NCI-H2171 treated with DMSO at 0.1 percent for 48 hours (cell line): ENCODE measurements around the gene CA4.

ENCODE experiments used
- DNase-seq: peaks from one replicate; lab custom pipeline; 2025; lab: John Stamatoyannopoulos, UW

The CA4 gene

DNA sequence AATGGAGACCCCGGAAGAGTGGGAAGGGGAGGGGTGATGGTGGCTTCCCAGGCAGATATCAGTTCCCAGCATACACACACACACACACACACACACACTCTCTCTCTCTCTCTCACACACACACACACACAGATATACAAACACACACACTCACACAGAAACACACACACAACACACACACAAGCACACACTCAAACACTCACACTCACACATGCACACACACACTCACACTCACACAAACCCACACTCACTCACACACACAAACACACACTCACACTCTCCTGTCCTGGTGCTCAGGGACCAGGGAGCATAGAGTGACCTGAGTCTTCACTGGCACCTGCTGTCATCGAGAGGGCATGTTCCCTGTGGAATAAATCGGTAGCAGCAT is 5.6 kb downstream of the CA4 start:
- no peak for DNase-seq

DNA sequence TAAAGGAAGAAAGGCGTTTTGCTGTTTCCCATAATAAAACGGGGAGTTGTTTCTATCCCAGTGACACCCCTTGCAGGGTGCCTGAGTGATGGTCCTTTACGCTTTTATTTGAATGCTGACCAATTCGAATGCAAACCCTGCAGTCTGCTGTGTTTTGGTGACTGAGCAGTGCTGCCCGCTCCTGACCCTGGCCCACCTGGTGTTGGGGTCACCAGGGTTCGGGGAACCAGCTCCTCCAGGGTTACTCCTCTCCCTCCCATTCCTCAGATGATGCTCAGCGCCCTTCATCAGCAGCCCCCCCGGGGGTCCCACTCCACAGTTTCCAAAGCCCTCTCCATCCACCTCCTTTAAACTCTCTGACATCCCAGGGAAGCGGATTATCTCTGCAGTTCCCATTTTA is 6.0 kb downstream of the CA4 start:
- DNase-seq: no peak

GRCh38 chr17:60156746-60157145 is 7.0 kb downstream of the CA4 start:
- DNase-seq: no peak

GRCh38 chr17:60157487-60158040 is 7.8 kb downstream of the CA4 start:
- DNase-seq: no peak

DNA sequence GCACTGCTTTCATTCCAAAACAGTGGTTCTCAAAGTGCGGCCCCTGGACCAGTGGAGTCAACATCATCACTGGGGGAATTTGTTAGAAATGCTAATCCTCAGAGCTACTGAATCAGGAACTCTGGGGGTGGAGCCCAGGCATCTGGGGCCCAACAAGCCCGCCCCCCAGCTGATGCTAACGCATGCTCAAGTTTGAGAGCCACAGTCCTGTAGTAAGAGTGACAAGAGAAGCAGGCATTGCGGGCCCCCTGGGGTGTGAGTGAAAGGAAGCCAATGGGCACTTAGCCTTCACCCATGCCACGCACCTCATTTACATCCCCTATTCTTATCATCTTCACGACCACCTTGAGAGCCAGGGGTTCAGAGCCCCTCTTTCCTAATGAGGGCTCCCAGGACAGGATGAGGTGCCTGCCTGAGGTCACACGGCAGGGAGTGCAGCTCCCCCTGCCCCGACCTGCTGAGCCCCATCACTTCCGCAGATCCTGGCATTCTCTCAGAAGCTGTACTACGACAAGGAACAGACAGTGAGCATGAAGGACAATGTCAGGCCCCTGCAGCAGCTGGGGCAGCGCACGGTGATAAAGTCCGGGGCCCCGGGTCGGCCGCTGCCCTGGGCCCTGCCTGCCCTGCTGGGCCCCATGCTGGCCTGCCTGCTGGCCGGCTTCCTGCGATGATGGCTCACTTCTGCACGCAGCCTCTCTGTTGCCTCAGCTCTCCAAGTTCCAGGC is 9.1 kb downstream of the CA4 start:
- DNase-seq: no peak

DNA sequence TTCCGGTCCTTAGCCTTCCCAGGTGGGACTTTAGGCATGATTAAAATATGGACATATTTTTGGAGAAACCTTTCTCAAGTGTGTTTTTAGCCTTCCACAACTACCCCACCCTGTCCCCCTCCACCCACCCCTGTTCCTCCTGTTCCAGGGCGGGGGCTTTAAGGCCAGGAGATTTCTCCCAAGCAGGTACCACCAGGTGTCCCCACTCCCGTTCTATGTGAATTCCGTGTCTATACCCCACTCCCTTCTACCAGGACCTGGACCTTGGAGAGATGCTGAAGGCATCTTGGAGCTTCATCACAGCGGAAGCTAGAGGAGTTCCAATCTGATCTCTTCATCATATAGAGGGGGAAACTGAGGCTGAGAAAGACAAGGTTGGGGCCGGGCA is 9.7 kb downstream of the CA4 start:
- no peak for DNase-seq

- no peak for DNase-seq
Measured at GRCh38 chr17:60160829-60161501, 11.2 kb downstream of the CA4 start.

GRCh38 chr17:60161598-60162330 is 12.0 kb downstream of the CA4 start:
- no peak for DNase-seq

DNA sequence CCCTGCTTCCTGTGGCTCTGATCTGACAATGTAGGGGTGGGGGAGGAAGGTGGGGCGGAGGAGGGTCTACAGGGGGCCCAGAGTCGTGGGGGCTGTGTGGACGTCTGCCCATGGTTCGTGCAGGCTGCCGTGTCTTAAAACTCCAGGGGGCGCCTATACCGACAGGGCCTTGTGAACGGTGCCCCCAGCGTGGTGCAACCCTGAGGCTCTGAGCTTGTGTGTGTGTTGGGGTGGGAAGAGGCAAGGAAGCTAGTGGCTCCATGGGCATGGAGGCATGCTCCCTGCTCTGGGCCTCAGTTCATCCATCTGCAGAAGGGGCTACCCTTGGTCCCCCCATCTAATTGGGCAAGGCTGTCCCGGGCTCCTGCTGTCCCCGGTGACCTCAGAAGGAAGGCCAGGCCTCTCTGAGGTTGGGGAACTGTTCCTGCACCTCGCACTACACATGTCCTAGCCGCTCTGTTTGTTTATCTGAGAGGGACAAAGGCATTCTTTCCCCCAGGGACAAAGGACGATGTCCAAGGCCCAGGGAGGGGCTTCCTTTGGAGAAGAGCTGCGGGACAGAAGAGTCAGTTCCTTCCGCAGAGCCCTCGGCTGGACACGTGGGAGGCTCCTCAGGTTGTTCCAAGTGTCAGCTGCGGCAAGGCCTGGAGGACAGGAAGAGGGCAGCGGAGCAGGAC is 13.5 kb downstream of the CA4 start:
- DNase-seq: no peak

DNA sequence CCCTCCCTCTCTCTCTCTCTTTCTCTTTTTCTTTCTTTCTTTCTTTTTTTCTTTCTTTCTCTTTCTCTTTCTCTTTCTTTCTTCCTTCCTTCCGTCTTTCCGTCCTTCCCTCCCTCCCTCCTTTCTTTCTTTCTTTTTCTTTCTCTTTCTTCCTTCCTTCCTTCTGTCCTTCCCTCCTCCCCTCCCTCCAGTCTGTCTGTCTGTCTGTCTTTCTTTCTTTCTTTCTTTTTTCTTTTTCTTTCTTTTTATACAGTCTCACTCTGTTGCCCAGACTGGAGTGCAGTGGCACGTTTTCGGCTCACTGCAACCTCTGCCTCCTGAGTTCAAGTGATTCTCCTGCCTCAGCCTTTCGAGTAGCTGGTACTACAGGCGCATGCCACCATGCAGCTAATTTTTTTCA is 14.4 kb downstream of the CA4 start:
- DNase-seq: no peak

- no peak for DNase-seq
Measured at GRCh38 chr17:60164697-60165096, 14.9 kb downstream of the CA4 start.

GRCh38 chr17:60165223-60165622 is 15.4 kb downstream of the CA4 start:
- DNase-seq: no peak

DNA sequence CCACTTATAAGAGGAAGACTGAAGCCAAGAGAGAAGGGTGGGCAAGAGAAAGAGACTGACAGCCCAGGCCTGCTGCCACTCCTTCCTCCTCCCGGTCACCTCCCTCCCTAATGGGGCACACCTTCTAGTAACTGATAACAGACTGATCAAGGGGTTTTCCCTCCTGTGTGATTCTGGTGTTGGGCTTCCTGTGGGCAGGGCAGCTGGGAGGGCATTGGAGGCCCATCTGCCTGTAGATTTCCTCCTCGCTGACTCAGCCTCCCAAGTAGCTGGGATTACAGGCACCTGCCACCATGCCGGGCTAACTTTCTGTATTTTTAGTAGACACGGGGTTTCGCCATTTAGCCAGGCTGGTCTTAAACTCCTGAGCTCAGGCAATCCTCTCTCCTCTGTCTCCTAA is 16.2 kb downstream of the CA4 start:
- DNase-seq: no peak

GRCh38 chr17:60167065-60167741 is 17.4 kb downstream of the CA4 start:
- no peak for DNase-seq

GRCh38 chr17:60168654-60169053 is 18.9 kb downstream of the CA4 start:
- no peak for DNase-seq

- no peak for DNase-seq
Measured at GRCh38 chr17:60169921-60170817, 20.4 kb downstream of the CA4 start.

GRCh38 chr17:60170835-60171752 is 21.3 kb downstream of the CA4 start:
- no peak for DNase-seq

DNA sequence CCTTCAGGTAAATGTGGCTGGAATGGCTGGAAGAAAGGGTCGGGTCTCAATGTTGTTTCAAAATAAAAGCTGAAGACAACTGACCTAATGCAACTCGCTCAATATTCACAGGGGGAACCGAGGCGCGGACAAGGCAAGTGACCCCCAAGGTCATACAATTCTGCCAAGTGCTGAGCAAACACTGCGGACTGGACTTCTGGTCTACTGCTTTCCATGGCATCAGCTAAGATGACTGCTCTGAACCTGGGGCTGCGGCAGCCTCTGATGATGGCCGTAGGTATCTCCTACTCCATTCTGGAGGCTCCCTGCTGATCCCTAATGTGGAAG is 21.9 kb downstream of the CA4 start:
- no peak for DNase-seq

DNA sequence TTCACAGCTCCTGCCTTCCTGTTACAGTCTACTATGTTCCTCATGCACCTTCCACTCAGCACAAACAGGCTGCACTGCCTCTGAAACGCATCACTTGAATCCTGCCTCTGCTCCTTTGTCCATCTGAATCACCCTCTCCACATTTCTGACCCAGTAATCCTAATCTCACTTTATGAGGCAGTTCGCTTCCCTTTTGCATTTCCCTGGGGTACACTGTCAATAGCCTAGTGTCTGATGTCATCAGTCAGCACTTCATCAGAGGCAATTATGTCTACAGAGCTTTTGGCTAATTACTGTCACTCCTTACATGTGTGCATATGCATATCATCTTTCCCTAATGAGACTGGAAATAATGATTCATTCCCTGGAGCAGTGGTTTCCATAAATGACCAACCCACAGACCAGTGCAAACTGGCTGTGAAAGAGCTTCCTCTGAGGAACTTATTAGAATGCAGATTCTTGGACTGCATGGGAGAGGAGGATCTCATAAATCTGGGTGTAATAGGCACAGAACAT is 23.6 kb downstream of the CA4 start:
- no peak for DNase-seq

DNA sequence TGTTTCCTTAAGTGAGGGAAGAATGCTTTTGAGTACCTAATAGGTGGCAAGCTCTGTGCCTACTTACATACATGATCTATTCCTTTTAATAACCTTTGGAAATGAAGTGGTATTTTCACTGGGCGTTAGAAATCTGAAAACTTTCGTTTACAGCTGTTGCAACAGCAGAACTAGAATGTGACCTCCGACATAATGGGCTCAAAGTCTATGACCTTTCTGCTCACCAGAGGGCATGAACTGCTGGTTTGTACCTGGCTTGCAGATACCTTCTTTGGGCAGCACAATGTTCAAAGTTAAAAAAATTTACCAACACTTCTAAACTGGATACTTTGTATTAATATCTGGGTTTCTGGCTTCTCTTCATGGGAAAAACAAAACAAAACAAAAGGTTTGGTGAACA is 24.3 kb downstream of the CA4 start:
- no peak for DNase-seq
